Thyroid gland (tissue), 4 donors: Measurements from ENCODE around the gene LRFN4. TPM values are rescaled to one million over a fixed set of nuclear protein-coding genes. Genes with fewer than 3 reads are reported as not detected.

ENCODE experiments used
- DNase-seq, 2 donors: peaks; one replicate each; pipeline ENCODE4 v3.0.0-alpha.2; 2019
- H3K27ac ChIP-seq, 3 donors: fragments of 200-600 bp; sonication (generic); 1 replicate in 2 of 3; 2 replicates in 1 of 3; pipeline ENCODE4 v1.5.1; 2016 to 2019; ENCODE audit warnings: mild to moderate bottlenecking in 1 of 3, moderate library complexity in 1 of 3
- H3K27me3 ChIP-seq: fragments of 200-600 bp; sonication (generic); one replicate; pipeline ENCODE4 v1.5.1; 2019
- H3K36me3 ChIP-seq, 2 donors: fragments of 200-600 bp; sonication (generic); one replicate each; pipeline ENCODE4 v1.5.1; 2016 to 2019
- H3K4me1 ChIP-seq, 2 donors: fragments of 200-600 bp; sonication (generic); one replicate each; pipeline ENCODE4 v1.5.1; 2017 to 2019
- H3K4me3 ChIP-seq, 3 donors: fragments of 200-600 bp; sonication (generic); replicated peaks in 1 of 3; 1 replicate in 2 of 3; 2 replicates in 1 of 3; pipeline ENCODE4 v1.5.1; 2016; ENCODE audit warnings: mild to moderate bottlenecking in 1 of 3
- H3K9me3 ChIP-seq: fragments of 200-600 bp; sonication (generic); one replicate; pipeline ENCODE4 v1.5.1; 2017
- POLR2A ChIP-seq, 2 donors: fragments of 450-650 bp; IDR thresholded peaks; one replicate each; pipeline ENCODE4 v1.6.1; 2017; ENCODE audit warnings: antibody characterized with exemption in 2 of 2, mild to moderate bottlenecking in 2 of 2, moderate library complexity in 1 of 2
- WGBS, 2 donors: methylation state at CpG; one replicate each; pipeline ENCODE4 v1.1.5; 2017; 5-methylcytosine and 5-hydroxymethylcytosine counted together
- intact Hi-C: fragments of 100-400 bp; cut with DNase I; formaldehyde crosslinking; loops from one replicate; pipeline ENCODE4 v1.15.1; 2023
- total RNA-seq, 4 donors: library from RNA; depleted of rRNA; stranded (reverse); fragments of >200 nt; gene quantifications; one replicate each; pipeline ENCODE4 v1.2.3, GENCODE V29; 2016
- TF ChIP-seq, protein P1 (sequence below), 6 experiments: fragments of 200-600 bp in 3 of 6; fragments of 450-650 bp in 3 of 6; sonication (generic) in 3 of 6; IDR thresholded peaks; one replicate each; pipeline ENCODE4 v1.5.1; 2016 to 2019; ENCODE audit warnings: antibody characterized with exemption in 6 of 6, mild to moderate bottlenecking in 2 of 6, inconsistent platforms in 1 of 6, moderate library complexity in 1 of 6

LRFN4 gene
- total RNA-seq, 4 donors from 2014 or later: 4.7 to 7.5 (median 5.9) TPM

GRCh38 chr11:66842896-66843775 is 13.7 kb upstream of the LRFN4 start, which contains the start of gene RCE1:
RCE1 (plus strand) TSS chr11:66843441; CDS start chr11:66843456, 15 bp downstream.
- Histone ChIP-seq H3K4me3 (peak within 1 kb of the TSS; percentile 25 to 94 (median 60)), H3K4me1 (peaks cover 19 to 29% of the 10 kb centered on the region in 2 donors), H3K36me3 (peaks cover 0 to 15% of the 10 kb centered on the region in 2 donors), H3K27me3 (no peaks in the 10 kb centered on the region), H3K9me3 (no peaks in the 10 kb centered on the region), H3K27ac (peak within 1 kb of the TSS; percentile 82 to 95 (median 86))
- intact Hi-C loops: no loop called here
- TF ChIP-seq, protein P1, sequence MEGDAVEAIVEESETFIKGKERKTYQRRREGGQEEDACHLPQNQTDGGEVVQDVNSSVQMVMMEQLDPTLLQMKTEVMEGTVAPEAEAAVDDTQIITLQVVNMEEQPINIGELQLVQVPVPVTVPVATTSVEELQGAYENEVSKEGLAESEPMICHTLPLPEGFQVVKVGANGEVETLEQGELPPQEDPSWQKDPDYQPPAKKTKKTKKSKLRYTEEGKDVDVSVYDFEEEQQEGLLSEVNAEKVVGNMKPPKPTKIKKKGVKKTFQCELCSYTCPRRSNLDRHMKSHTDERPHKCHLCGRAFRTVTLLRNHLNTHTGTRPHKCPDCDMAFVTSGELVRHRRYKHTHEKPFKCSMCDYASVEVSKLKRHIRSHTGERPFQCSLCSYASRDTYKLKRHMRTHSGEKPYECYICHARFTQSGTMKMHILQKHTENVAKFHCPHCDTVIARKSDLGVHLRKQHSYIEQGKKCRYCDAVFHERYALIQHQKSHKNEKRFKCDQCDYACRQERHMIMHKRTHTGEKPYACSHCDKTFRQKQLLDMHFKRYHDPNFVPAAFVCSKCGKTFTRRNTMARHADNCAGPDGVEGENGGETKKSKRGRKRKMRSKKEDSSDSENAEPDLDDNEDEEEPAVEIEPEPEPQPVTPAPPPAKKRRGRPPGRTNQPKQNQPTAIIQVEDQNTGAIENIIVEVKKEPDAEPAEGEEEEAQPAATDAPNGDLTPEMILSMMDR (IDR thresholded peaks at IDR 0.05): peak in 1 of 6 experiments; percentile 13
- TF ChIP-seq POLR2A (IDR thresholded peaks at IDR 0.05): peak in 1 of 2 donors; percentile 90
- WGBS, 2 donors: 0% methylated on average over 5 to 7 of the region's 98 CpGs
- DNase-seq: peak; percentile 86 to 88

- TF ChIP-seq, protein P1 (IDR thresholded peaks at IDR 0.05): no peak
- no peak for TF ChIP-seq POLR2A (IDR thresholded peaks at IDR 0.05)
- H3K4me1 ChIP-seq: peaks cover 19 to 29% of the 10 kb centered on the region in 2 donors
These were observed 12.9 kb upstream of the LRFN4 start for GRCh38 chr11:66843776-66844495.

GRCh38 chr11:66844496-66845142 is 12.2 kb upstream of the LRFN4 start:
- Histone ChIP-seq H3K4me1 (peaks cover 19 to 29% of the 10 kb centered on the region in 2 donors), H3K4me3 (no peak overlapping the region), H3K27ac (no peak overlapping the region), H3K27me3 (no peaks in the 10 kb centered on the region), H3K9me3 (no peaks in the 10 kb centered on the region), H3K36me3 (peaks cover 0 to 15% of the 10 kb centered on the region in 2 donors)
- no peak for DNase-seq
- intact Hi-C loops: no loop called here
- TF ChIP-seq, protein P1 (IDR thresholded peaks at IDR 0.05): no peak
- TF ChIP-seq POLR2A (IDR thresholded peaks at IDR 0.05): no peak
- WGBS, 2 donors: 86 to 96% methylated on average over 10 to 12 of the region's 12 CpGs

More at GRCh38 chr11:66843776-66844495, 12.9 kb upstream of the LRFN4 start:
- DNase-seq: no peak
- Histone ChIP-seq H3K4me3 (peak overlapping the region; percentile 25 to 94 (median 60)), H3K27me3 (no peaks in the 10 kb centered on the region), H3K9me3 (no peaks in the 10 kb centered on the region), H3K27ac (peak overlapping the region; percentile 73 to 95 (median 86)), H3K36me3 (peaks cover 0 to 15% of the 10 kb centered on the region in 2 donors)
- intact Hi-C loops: no loop called here
- 15 to 17% methylated on average over 16 of the region's 16 CpGs for WGBS, 2 donors

DNA sequence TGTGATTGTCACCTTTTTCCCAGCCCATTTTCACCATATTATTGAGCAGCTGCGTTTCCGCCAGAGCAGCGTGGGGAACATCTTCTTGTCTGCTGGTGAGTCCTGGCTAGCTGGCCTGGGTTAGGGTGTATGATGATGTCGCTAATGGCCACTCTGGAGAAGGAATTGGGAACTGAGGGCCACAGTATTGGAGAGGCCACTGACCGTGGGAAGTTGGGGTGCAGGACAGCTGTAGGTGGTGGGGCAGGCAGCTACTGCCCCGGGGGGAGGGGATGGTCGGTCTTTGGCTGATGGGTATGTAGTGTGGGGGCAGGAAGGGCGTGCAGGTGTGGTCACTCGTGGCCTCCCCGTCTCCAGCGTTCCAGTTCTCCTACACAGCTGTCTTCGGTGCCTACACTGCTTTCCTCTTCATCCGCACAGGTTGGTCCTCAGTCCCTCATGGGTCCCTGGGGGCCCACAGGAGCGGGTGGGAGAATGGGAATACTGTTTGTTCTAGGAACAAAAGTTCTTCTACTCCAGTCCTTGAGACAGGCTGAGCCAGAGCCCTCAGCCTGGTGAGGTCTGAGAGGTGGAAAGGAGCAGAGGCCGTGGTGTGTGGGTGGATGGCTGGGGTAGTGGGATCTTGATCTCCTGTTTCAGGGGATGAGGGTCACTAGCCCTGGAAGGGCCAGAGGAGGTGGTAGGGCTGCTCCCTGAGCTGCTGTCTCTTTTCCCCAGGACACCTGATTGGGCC is 11.6 kb upstream of the LRFN4 start:
- peaks cover 19 to 29% of the 10 kb centered on the region in 2 donors for H3K4me1 ChIP-seq
- TF ChIP-seq, protein P1 (IDR thresholded peaks at IDR 0.05): no peak
- TF ChIP-seq POLR2A (IDR thresholded peaks at IDR 0.05): no peak
- no peak for DNase-seq
- no peaks in the 10 kb centered on the region for H3K27me3 ChIP-seq
- no peak overlapping the region for H3K4me3 ChIP-seq
- WGBS, 2 donors: 88% methylated on average over 14 to 15 of the region's 15 CpGs
- intact Hi-C loops: no loop called here
- H3K9me3 ChIP-seq: no peaks in the 10 kb centered on the region
- H3K27ac ChIP-seq: no peak overlapping the region
- peaks cover 0 to 15% of the 10 kb centered on the region in 2 donors for H3K36me3 ChIP-seq
